ENCODE data around the gene BEGAIN.

The BEGAIN gene

DNA sequence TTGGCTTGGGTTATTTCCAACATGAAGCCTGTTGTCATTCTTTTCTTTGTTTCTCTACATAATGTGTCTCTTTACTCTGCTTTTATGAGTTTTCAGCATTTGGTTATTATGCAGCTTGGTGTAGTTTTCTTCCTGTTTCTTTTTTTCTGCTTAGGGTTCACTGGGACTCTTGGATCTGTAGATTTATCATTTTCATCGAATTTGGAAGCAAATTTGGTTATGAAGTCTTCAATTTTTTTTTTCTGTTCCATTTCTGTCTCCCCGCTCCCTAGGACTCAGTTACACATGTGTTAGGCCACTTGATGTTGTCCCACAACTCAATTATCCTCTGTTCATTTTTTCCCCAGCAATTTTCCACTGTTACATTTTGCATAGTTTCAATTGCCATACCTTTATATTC, 13.8 kb upstream of the BEGAIN start:
- TF ChIP-seq, protein P1, sequence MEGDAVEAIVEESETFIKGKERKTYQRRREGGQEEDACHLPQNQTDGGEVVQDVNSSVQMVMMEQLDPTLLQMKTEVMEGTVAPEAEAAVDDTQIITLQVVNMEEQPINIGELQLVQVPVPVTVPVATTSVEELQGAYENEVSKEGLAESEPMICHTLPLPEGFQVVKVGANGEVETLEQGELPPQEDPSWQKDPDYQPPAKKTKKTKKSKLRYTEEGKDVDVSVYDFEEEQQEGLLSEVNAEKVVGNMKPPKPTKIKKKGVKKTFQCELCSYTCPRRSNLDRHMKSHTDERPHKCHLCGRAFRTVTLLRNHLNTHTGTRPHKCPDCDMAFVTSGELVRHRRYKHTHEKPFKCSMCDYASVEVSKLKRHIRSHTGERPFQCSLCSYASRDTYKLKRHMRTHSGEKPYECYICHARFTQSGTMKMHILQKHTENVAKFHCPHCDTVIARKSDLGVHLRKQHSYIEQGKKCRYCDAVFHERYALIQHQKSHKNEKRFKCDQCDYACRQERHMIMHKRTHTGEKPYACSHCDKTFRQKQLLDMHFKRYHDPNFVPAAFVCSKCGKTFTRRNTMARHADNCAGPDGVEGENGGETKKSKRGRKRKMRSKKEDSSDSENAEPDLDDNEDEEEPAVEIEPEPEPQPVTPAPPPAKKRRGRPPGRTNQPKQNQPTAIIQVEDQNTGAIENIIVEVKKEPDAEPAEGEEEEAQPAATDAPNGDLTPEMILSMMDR (IDR thresholded peaks at IDR 0.05; ENCODE audit: low read depth, low read length) = no peak
- no peak for DNase-seq (ENCODE audit: low read depth in 2 of 2)
- no peak overlapping the region for H3K4me3 ChIP-seq (replicated peaks in 1 of 2; ENCODE audit: low read depth in 2 of 2, low read length in 2 of 2)

DNA sequence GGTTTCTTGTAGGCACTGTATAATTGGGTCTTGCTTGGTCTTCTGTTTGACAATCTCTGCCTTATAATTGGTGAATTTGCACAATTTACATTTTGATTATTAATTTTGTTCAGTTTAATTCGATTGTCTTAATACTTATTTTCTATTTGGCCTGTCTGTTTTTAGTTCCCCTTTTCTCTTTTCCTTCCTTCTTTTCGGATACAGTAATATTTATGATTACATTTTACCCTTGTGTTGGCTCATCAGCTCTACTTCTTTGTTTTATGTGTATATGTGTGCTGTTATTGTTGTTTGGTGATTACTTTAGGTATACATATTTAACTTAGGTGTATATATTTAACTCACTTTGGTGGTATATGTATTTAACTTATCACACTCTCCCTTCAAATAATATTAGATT, 12.8 kb upstream of the BEGAIN start:
- H3K4me3 ChIP-seq (replicated peaks in 1 of 2; ENCODE audit: low read depth in 2 of 2, low read length in 2 of 2) = no peak overlapping the region
- no peak for DNase-seq (ENCODE audit: low read depth in 2 of 2)
- TF ChIP-seq, protein P1 (IDR thresholded peaks at IDR 0.05; ENCODE audit: low read depth, low read length) = no peak

DNA sequence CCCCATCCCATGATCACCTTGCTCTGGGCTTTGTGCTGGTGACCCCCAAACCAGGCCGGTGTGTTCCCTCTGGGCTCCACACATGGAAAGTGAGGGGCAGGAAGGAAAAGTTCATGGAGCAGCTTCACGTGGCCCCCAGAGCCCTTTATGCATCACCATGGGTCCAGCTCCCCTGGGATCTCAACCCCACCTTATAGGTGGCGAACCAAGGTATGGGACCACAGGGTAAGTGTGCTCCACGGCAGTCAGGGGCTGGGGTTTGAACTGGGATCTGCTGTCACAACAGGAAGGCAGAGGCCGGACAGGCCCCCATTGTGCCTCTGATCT, 7.4 kb upstream of the BEGAIN start:
- TF ChIP-seq, protein P1 (IDR thresholded peaks at IDR 0.05; ENCODE audit: low read depth, low read length) = no peak
- no peak for DNase-seq (ENCODE audit: low read depth in 2 of 2)
- no peak overlapping the region for H3K4me3 ChIP-seq (replicated peaks in 1 of 2; ENCODE audit: low read depth in 2 of 2, low read length in 2 of 2)

GRCh38 chr14:100593751-100594624, 6.8 kb upstream of the BEGAIN start:
- TF ChIP-seq, protein P1 (IDR thresholded peaks at IDR 0.05; ENCODE audit: low read depth, low read length) = no peak
- DNase-seq (ENCODE audit: low read depth in 2 of 2) = no peak
- no peak overlapping the region for H3K4me3 ChIP-seq (replicated peaks in 1 of 2; ENCODE audit: low read depth in 2 of 2, low read length in 2 of 2)

- H3K4me3 ChIP-seq (replicated peaks in 1 of 2; ENCODE audit: low read depth in 2 of 2, low read length in 2 of 2) = no peak overlapping the region
- TF ChIP-seq, protein P1 (IDR thresholded peaks at IDR 0.05; ENCODE audit: low read depth, low read length) = no peak
- no peak for DNase-seq (ENCODE audit: low read depth in 2 of 2)
Observed at GRCh38 chr14:100592972-100593371, 5.8 kb upstream of the BEGAIN start.

- TF ChIP-seq, protein P1 (IDR thresholded peaks at IDR 0.05; ENCODE audit: low read depth, low read length) = no peak
- no peak for DNase-seq (ENCODE audit: low read depth in 2 of 2)
- no peak overlapping the region for H3K4me3 ChIP-seq (replicated peaks in 1 of 2; ENCODE audit: low read depth in 2 of 2, low read length in 2 of 2)
Observed at GRCh38 chr14:100592461-100592891, 5.3 kb upstream of the BEGAIN start.

Data from cardiac fibroblast (primary cell).